ENCODE data around the gene PGLYRP4.

- no peak for TF ChIP-seq CTCF (tag by site-specific recombination; IDR thresholded peaks at IDR 0.05)
- no peak for TF ChIP-seq EGR2 (tag by site-specific recombination; IDR thresholded peaks at IDR 0.05; ENCODE audit: low read depth)
- TF ChIP-seq ZNF274 (IDR thresholded peaks at IDR 0.05; ENCODE audit: low read length), result no peak
- no peak for TF ChIP-seq ZNF274 (tag by site-specific recombination; IDR thresholded peaks at IDR 0.05; ENCODE audit: borderline replicate concordance)
Measured at GRCh38 chr1:153333902-153334301, 14.7 kb downstream of the PGLYRP4 start.

Data from HEK293 (cell line).